Activated CD8-positive, alpha-beta T cell treated with anti-CD3 and anti-CD28 coated beads, Interleukin-2, amount 10 ng/mL, durations not matched to agents 7 days and 5 days (primary cell): ENCODE results near the gene TMEM151B. TPM values are rescaled to one million over a fixed set of nuclear protein-coding genes. Genes with fewer than 3 reads are reported as not detected.
A peak's percentile ranks its signal among the peaks of the same experiment; 100 is the strongest.
"Not testable (repeated sequence)": the region's sequence is repeated elsewhere in the genome, so short reads cannot be mapped to it uniquely, and the experiment has no call there.

Experiments
- ATAC-seq: fragments of 150-1000 bp; cut with Tn5 transposase; one replicate; pipeline ENCODE4 v1.10.0; 2021; ENCODE audit warnings: moderate library complexity
- CTCF ChIA-PET: fragments of 350-600 bp; sonication (Branson Sonifier 250); formaldehyde crosslinking; loops from one replicate; lab custom pipeline; 2021; ENCODE audit warnings: antibody characterized with exemption; lab: Charles Lee
- POLR2A ChIA-PET: fragments of 350-600 bp; sonication (Branson Sonifier 250); formaldehyde crosslinking; loops from one replicate; lab custom pipeline; 2021; ENCODE audit warnings: antibody characterized with exemption; lab: Charles Lee
- DNase-seq: peaks from one replicate; pipeline ENCODE4 v3.0.0-alpha.2; 2020
- H3K27ac Mint-ChIP-seq: one replicate; pipeline ENCODE4 v1.8.0; 2021; ENCODE audit warnings: mild to moderate bottlenecking, mixed read lengths
- H3K27me3 Mint-ChIP-seq: one replicate; pipeline ENCODE4 v1.8.0; 2021; ENCODE audit warnings: low read depth, mixed read lengths
- H3K36me3 Mint-ChIP-seq: one replicate; pipeline ENCODE4 v1.8.0; 2021; ENCODE audit warnings: low read depth, mixed read lengths
- H3K4me1 Mint-ChIP-seq: one replicate; pipeline ENCODE4 v1.8.0; 2021; ENCODE audit warnings: low read depth, mixed read lengths
- H3K4me3 Mint-ChIP-seq: one replicate; pipeline ENCODE4 v1.8.0; 2021; ENCODE audit warnings: mild to moderate bottlenecking, mixed read lengths
- H3K9me3 Mint-ChIP-seq: one replicate; pipeline ENCODE4 v1.8.0; 2022; ENCODE audit warnings: mixed read lengths; ENCODE audit not compliant: insufficient read depth
- total RNA-seq, 2 experiments: library from RNA; stranded (reverse); gene quantifications; one replicate each; pipeline ENCODE4 v1.2.3, GENCODE V29; 2021

Gene TMEM151B
- total RNA-seq, 2 experiments from 2014 or later, result not detected

GRCh38 chr6:44226368-44227147, 43.7 kb upstream of the TMEM151B start:
- ATAC-seq (no peak), DNase-seq (no peak)
- POLR2A ChIA-PET, result interaction anchor here (0.6 to 1.6 kb wide), 3 partner anchors 21 to 32 kb away, joined by 4 to 11 read pairs (median 6); partner anchors contain the start of gene HSP90AB1
- CTCF ChIA-PET, result interaction anchor here (1.1 to 4.0 kb wide), 3 partner anchors 8 to 19 kb away, joined by 3 to 37 read pairs (median 36); no protein-coding TSS in a partner anchor
- Mint-ChIP-seq H3K9me3 (no peaks in the 10 kb centered on the region), H3K4me3 (no peak overlapping the region), H3K4me1 (peaks cover 36% of the 10 kb centered on the region), H3K27ac (no peak overlapping the region), H3K27me3 (no peaks in the 10 kb centered on the region), H3K36me3 (peaks cover 12% of the 10 kb centered on the region)

DNA sequence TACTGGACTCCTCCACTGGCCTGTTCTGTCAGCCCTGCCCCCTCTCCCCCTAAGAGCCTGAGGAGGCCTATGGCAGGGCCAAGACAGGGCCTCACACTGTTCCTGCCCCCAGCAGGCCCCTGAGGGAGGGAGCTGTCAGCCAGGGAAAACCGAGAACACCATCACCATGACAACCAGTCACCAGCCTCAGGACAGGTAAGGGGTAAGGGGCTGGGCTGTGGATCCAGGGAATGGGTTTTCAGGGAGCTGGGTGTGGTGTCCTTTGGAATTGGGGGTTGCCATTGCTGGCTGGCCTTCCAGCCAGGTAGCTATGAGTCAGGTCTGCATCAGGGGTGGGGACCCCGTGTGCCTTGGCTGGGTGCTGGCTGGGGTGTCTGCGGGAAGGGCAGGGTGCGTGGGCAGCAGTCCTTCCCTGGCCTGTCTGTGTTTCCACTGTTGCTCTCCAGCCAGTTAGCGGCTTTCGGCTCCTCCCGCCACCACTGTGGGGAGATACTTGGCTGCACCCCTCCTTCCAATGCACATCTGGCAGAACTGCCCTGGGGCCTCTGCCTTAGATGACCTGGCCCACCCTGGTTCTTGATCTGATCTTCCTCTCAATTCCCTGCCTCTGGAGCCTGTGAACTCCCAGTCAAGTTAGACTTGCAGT, 43.0 kb upstream of the TMEM151B start:
- POLR2A ChIA-PET, result interaction anchor here (1.6 kb wide), 1 partner anchor 20 kb away, joined by 11 read pairs; the partner anchor contains the start of gene HSP90AB1
- H3K4me3 Mint-ChIP-seq, result no peak overlapping the region
- H3K4me1 Mint-ChIP-seq, result peaks cover 31% of the 10 kb centered on the region
- H3K27me3 Mint-ChIP-seq, result no peaks in the 10 kb centered on the region
- DNase-seq, result no peak
- no peak overlapping the region for H3K27ac Mint-ChIP-seq
- CTCF ChIA-PET, result interaction anchor here (1.9 kb wide), 1 partner anchor 10 kb away, joined by 8 read pairs; no protein-coding TSS in a partner anchor
- H3K36me3 Mint-ChIP-seq, result peaks cover 16% of the 10 kb centered on the region
- no peaks in the 10 kb centered on the region for H3K9me3 Mint-ChIP-seq
- ATAC-seq, result no peak

GRCh38 chr6:44228031-44228430, 42.2 kb upstream of the TMEM151B start:
- no peaks in the 10 kb centered on the region for H3K27me3 Mint-ChIP-seq
- no peak overlapping the region for H3K27ac Mint-ChIP-seq
- H3K36me3 Mint-ChIP-seq, result peaks cover 21% of the 10 kb centered on the region
- DNase-seq (no peak), ATAC-seq (no peak)
- ChIA-PET POLR2A (interaction anchor here (1.6 kb wide), 1 partner anchor 19 kb away, joined by 11 read pairs; the partner anchor contains the start of gene HSP90AB1), CTCF (interaction anchor here (1.9 kb wide), 1 partner anchor 9 kb away, joined by 8 read pairs; no protein-coding TSS in a partner anchor)
- H3K9me3 Mint-ChIP-seq, result no peaks in the 10 kb centered on the region
- peaks cover 26% of the 10 kb centered on the region for H3K4me1 Mint-ChIP-seq
- no peak overlapping the region for H3K4me3 Mint-ChIP-seq

DNA sequence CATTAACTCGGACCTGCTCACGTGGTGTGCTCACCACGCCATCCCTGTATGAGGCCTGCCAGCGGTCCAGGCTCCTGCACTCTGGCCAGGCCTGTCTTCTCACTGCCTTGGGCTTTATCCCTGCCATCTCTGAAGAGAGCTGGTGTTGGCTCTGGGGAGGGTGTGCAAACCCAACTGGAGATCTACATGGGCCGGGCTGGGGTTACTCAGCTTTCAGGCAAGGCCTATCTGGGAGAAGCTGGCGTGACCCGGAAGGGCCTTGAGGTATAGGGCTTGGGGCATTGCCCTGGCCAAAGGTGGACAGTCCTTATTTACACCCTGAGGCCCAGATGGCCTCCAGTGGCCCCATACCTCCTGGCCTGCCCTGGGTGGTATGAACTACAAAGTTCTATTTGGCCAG, 41.8 kb upstream of the TMEM151B start:
- ChIA-PET CTCF (interaction anchor here (1.9 kb wide), 1 partner anchor 9 kb away, joined by 8 read pairs; no protein-coding TSS in a partner anchor), POLR2A (interaction anchor here (1.6 kb wide), 1 partner anchor 19 kb away, joined by 11 read pairs; the partner anchor contains the start of gene HSP90AB1)
- Mint-ChIP-seq H3K4me3 (no peak overlapping the region), H3K27me3 (no peaks in the 10 kb centered on the region), H3K9me3 (no peaks in the 10 kb centered on the region), H3K27ac (no peak overlapping the region), H3K4me1 (peaks cover 30% of the 10 kb centered on the region), H3K36me3 (peaks cover 21% of the 10 kb centered on the region)
- no peak for ATAC-seq
- DNase-seq, result no peak

DNA sequence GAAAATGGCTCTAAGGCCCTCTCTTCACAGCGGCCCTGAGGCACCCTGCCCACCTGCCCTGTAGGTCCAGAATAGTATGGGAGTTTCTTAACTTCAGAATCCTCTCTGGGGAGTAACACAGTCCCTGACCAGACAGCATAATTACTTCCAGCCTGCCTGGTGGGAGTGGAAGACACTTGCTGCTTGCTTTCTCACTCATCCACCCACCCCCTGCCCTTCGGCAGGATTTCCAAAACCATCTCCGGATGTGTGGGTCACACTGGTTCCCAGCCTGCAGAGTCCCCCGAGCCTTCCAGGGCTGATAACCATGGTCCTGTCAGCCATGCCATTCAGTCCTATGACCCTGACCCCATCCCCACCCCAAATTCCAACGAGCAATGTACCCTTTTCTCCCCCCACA, 41.4 kb upstream of the TMEM151B start:
- CTCF ChIA-PET, result interaction anchor here (1.9 kb wide), 1 partner anchor 9 kb away, joined by 8 read pairs; no protein-coding TSS in a partner anchor
- Mint-ChIP-seq H3K9me3 (no peaks in the 10 kb centered on the region), H3K4me1 (peaks cover 34% of the 10 kb centered on the region), H3K36me3 (peaks cover 21% of the 10 kb centered on the region), H3K27me3 (no peaks in the 10 kb centered on the region), H3K4me3 (no peak overlapping the region), H3K27ac (peak overlapping the region; percentile 21)
- ATAC-seq (no peak), DNase-seq (no peak)
- POLR2A ChIA-PET, result no interaction called here

DNA sequence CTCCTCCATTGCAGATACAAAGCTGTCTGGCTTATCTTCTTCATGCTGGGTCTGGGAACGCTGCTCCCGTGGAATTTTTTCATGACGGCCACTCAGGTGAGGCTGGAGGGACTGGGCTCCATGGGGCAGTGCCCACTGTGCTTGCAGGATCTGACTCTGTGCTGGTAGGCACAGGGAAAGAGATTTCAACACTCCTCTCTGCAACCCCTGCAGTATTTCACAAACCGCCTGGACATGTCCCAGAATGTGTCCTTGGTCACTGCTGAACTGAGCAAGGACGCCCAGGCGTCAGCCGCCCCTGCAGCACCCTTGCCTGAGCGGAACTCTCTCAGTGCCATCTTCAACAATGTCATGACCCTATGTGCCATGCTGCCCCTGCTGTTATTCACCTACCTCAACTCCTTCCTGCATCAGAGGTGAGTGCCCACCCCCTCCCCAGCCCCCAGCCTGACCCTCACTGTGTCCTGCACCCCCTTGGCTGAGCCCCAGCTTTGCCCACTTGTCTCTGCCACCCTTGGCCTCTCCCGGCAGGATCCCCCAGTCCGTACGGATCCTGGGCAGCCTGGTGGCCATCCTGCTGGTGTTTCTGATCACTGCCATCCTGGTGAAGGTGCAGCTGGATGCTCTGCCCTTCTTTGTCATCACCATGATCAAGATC, 40.7 kb upstream of the TMEM151B start:
- Mint-ChIP-seq H3K4me3 (no peak overlapping the region), H3K27ac (no peak overlapping the region), H3K9me3 (no peaks in the 10 kb centered on the region), H3K36me3 (peaks cover 20% of the 10 kb centered on the region), H3K27me3 (no peaks in the 10 kb centered on the region), H3K4me1 (peaks cover 33% of the 10 kb centered on the region)
- no peak for ATAC-seq
- CTCF ChIA-PET, result no interaction called here
- no peak for DNase-seq
- POLR2A ChIA-PET, result no interaction called here

DNA sequence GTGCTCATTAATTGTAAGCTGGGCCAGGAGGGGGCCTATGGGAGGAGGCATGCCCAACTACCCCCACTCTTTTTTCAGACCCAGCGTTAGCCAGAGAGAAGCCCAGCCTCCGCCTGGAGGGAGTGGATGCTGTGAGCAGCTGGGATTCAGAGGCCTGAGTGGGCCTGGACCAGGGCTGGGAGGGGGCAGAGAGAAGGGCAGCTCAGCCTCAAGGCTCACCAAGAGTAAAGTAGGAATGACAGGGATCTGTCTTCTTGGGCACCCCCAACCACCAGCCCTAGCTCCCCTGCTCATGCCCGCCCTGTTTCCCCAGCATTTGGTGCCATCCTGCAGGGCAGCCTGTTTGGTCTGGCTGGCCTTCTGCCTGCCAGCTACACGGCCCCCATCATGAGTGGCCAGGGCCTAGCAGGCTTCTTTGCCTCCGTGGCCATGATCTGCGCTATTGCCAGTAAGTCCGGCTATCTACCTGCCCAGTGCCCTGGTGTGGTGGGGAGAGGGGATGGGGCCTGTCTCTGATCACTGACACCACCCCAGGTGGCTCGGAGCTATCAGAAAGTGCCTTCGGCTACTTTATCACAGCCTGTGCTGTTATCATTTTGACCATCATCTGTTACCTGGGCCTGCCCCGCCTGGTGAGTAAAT, 40.1 kb upstream of the TMEM151B start:
- CTCF ChIA-PET, result no interaction called here
- DNase-seq (no peak), ATAC-seq (no peak)
- no peak overlapping the region for H3K4me3 Mint-ChIP-seq
- H3K36me3 Mint-ChIP-seq, result peaks cover 19% of the 10 kb centered on the region
- POLR2A ChIA-PET, result no interaction called here
- H3K9me3 Mint-ChIP-seq, result no peaks in the 10 kb centered on the region
- no peaks in the 10 kb centered on the region for H3K27me3 Mint-ChIP-seq
- peaks cover 26% of the 10 kb centered on the region for H3K4me1 Mint-ChIP-seq
- no peak overlapping the region for H3K27ac Mint-ChIP-seq

DNA sequence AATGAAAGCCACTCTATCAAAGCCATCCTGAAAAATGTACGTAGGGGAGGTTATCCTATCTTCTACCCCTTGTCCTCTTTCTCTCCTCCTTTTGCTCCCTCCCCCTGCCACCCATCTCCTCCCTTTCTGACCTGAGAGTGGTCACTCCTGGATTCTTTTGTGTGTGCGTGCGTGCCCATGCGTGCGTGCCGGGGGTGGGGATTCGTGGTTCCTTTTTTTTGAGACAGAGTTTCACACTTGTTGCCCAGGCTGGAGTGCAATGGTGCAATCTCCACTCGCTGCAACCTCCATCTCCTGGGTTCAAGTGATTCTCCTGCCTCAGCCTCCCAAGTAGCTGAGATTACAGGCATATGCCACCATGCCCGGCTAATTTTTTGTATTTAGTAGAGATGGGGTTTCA, 38.8 kb upstream of the TMEM151B start:
- H3K9me3 Mint-ChIP-seq, POLR2A ChIA-PET, H3K27ac Mint-ChIP-seq, H3K4me3 Mint-ChIP-seq, H3K27me3 Mint-ChIP-seq, ATAC-seq, CTCF ChIA-PET, DNase-seq: not testable (repeated sequence)
- peaks cover 25% of the 10 kb centered on the region for H3K36me3 Mint-ChIP-seq
- peaks cover 21% of the 10 kb centered on the region for H3K4me1 Mint-ChIP-seq

- peaks cover 30% of the 10 kb centered on the region for H3K4me1 Mint-ChIP-seq
These were observed 37.3 kb upstream of the TMEM151B start for GRCh38 chr6:44232676-44233566.

GRCh38 chr6:44233567-44234100, 36.6 kb upstream of the TMEM151B start:
- Mint-ChIP-seq H3K4me3 (no peak overlapping the region), H3K4me1 (peaks cover 34% of the 10 kb centered on the region), H3K9me3 (no peaks in the 10 kb centered on the region), H3K27ac (peak overlapping the region; percentile 83), H3K36me3 (peaks cover 25% of the 10 kb centered on the region), H3K27me3 (no peaks in the 10 kb centered on the region)
- POLR2A ChIA-PET, result interaction anchor here (5.6 kb wide), 1 partner anchor 13 kb away, joined by 54 read pairs; the partner anchor contains the start of gene HSP90AB1
- CTCF ChIA-PET, result interaction anchor here (2.3 to 3.0 kb wide), 5 partner anchors 9 to 64 kb away, joined by 7 to 37 read pairs (median 17); partner anchors contain the start of genes HSP90AB1, SLC29A1 and SLC35B2
- no peak for DNase-seq
- no peak for ATAC-seq

More at GRCh38 chr6:44232676-44233566, 37.3 kb upstream of the TMEM151B start:
- ATAC-seq, result no peak
- H3K4me3 Mint-ChIP-seq, result no peak overlapping the region
- no peaks in the 10 kb centered on the region for H3K27me3 Mint-ChIP-seq
- POLR2A ChIA-PET, result interaction anchor here (5.6 kb wide), 1 partner anchor 14 kb away, joined by 54 read pairs; the partner anchor contains the start of gene HSP90AB1
- CTCF ChIA-PET, result interaction anchor here (0.7 to 3.0 kb wide), 2 partner anchors 9 to 12 kb away, joined by 3 to 17 read pairs; partner anchors contain the start of gene HSP90AB1
- H3K27ac Mint-ChIP-seq, result peak overlapping the region; percentile 83
- H3K36me3 Mint-ChIP-seq, result peaks cover 25% of the 10 kb centered on the region
- no peak for DNase-seq
- no peaks in the 10 kb centered on the region for H3K9me3 Mint-ChIP-seq
